AG09319 (cell line): Measurements from ENCODE around the gene COQ2.

Source experiments
- DNase-seq: peaks from one replicate; pipeline ENCODE4 v3.0.0-alpha.2; 2010; ENCODE audit warnings: low read depth; ENCODE audit errors: extremely low read depth
- TF ChIP-seq, protein P1 (sequence below): IDR thresholded peaks from 2 replicates; pipeline ENCODE4 v1.5.1; 2011; ENCODE audit warnings: low read depth, mild to moderate bottlenecking, inconsistent platforms, low read length, moderate library complexity

Gene COQ2

DNA sequence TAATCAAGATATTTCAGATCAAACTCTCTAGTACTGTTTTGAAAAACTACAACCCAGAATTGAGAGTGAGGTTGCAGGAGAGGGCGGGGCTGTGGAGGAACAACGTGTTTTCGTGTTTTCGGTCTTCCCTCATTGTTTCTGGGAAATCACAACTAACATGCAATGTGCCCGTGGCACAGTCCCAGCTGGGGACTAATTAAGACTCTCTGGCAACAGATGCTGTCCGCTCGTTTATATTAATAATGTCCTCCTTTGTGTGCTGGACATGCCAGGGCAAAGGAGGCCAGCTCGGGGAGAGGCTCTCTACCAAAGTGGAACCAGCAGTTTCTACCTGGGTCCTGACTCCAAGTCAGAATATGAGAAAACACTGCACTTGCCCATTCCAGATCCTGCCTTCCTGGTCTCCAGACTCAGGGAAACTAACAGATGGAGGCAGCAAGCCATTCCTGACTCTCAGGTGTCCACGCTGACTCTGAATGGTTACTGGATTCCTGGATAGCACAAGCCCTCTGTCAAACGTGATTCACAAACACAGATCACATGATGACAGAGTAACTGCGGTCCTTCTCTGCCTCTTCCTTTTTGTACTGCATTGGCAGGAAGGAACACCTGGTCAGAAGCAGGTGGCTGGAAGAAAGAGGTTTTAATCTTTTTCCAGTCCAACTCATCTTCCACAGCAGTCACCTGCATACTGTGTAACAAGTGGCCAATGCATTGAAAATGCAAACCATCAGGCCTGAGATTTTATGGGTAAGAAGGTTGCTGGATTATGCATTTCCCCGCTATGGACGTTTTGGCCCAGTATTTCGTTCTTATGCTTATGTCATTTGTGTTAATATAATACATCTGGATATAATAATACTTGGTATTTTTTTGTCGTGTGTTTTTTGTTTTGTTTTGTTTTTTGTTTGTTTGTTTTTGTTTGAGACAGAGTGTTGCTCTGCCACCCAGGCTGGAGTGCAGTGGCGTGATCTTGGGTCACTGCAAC lies 65.0 kb downstream of the COQ2 start:
- DNase-seq = no peak
- TF ChIP-seq, protein P1, sequence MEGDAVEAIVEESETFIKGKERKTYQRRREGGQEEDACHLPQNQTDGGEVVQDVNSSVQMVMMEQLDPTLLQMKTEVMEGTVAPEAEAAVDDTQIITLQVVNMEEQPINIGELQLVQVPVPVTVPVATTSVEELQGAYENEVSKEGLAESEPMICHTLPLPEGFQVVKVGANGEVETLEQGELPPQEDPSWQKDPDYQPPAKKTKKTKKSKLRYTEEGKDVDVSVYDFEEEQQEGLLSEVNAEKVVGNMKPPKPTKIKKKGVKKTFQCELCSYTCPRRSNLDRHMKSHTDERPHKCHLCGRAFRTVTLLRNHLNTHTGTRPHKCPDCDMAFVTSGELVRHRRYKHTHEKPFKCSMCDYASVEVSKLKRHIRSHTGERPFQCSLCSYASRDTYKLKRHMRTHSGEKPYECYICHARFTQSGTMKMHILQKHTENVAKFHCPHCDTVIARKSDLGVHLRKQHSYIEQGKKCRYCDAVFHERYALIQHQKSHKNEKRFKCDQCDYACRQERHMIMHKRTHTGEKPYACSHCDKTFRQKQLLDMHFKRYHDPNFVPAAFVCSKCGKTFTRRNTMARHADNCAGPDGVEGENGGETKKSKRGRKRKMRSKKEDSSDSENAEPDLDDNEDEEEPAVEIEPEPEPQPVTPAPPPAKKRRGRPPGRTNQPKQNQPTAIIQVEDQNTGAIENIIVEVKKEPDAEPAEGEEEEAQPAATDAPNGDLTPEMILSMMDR = no peak

DNA sequence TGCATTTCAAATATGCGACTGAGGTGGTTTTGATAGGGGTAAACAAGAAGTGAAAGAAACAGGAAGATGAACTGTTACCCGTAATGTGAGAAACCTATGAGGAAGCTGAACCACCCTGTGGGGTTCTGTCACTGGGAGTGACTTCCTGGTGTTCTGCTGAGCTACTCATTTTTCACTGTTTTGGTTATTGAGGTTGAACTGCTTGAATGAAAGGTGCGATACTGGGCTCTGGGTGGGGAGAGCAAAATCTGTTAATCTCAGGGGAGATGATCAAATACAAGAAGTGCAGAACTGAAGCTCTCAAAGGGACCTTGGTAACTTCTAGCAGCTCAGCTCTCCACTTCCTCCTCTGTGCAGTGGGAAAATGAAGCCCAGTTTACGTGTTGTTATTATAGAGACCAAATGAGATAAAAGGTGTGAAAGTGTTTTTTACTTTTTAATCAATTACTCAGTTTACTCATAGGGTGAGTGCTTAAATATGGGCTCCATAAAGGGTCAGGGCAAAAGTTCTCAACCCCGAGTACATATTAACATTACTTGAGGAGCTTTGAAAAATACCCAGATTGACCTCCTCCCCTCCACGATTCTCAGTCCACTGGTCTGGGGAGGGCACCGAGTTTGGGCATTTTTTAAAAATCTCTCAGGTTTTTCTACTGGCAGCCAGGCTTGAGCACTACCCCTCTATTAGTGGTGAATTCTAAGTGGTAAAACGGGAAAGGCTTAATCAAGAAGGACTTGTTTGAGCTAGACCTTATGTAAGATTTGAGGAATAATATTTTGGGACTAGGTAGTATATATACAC lies 66.7 kb downstream of the COQ2 start:
- TF ChIP-seq, protein P1 = no peak
- DNase-seq = no peak

DNA sequence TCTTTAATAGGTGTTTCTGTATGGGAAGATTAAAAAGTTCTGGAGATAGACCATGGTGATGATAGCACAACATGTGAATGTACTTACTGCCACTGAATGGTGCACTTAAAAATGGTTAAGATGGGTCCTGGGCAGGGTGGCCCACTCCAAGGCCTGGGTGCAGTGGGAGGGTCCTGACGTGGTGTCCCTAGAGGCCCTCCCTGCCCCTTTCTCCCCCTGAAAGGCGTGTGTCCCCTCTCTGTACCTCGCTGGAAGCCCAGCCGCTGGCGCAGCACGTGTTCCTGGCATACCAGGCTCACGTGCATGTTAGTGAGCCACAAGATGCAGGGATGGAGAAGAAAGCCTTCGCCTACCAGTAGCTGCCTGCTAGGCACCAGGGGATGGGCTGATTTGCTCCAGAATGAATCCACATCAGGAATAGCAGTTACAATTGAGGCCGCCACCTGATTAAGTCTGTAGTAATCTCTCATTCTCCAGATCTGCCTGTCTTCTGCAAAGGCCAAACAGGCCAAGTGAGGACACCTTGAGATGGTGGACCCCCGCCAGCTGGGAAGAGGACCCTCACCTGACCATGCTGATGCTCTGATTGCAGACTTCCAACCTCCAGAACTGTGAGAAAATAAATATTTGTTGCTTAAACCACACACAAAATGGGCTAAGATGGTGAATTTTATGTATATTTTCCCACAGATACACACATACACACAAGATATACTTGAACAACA lies 67.5 kb downstream of the COQ2 start:
- no peak for DNase-seq
- TF ChIP-seq, protein P1 = no peak

DNA sequence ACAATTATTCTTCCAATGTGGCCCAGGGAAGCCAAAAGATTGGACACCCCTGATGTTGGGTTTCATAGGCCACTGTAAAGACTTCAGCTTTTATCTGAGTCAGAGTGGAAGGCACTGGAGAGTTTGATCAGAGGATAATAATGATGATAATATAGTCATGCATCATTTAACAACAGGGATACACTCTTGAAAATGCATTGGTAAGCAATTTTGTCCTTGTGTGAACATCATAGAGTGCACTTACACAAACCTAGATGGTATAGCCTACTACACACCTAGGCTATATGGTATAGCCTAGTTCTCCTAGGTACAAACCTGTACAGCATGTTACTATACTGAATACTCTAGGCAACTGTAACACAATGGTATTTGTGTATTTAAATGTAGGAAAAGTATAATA lies 70.5 kb downstream of the COQ2 start:
- DNase-seq = no peak
- TF ChIP-seq, protein P1 = no peak
